ENCODE results near the gene CRYGA.
"Not testable (repeated sequence)": the region's sequence is repeated elsewhere in the genome, so short reads cannot be mapped to it uniquely, and the experiment has no call there.

CRYGA gene

DNA sequence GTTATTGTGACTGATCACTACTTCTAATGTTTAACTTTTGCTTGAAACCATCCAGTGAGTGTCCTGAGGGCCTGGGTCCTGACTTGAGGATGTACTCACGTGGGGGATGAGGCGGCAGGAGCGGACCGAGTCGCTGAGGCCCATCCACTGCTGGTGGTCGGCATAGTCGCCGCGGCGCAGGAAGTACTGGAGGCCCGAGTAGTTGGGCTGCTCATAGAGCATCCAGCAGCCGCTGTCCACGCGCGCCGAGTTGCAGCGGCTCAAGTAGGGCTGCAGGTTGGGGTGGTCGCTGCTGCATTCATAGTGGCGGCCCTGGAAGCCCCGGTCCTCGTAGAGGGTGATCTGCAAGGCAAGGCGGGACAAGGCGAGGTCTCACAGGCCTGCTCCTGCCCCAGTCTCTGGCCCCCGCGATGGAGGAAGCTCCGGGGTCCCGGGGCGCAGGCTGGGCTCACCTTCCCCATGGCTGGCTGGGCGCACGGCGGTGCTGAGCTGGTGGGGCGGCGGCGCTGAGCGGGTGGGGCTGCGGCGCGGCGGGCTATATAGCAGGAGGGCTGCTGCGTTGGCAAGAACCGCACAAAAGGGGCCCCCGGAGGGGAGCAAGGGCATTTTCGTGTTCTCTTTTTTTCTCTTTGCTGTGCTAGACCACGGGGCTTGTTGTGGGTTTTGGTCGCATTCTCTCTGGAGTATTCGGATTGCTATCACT is 39.2 kb downstream of the CRYGA start, which contains the start of gene CRYGD:
TSS of gene CRYGD (minus strand) at position 512 of the 703 bp plus-strand sequence. CDS start at position 461, 51 bp downstream.
- not testable (repeated sequence) for DNase-seq

DNA sequence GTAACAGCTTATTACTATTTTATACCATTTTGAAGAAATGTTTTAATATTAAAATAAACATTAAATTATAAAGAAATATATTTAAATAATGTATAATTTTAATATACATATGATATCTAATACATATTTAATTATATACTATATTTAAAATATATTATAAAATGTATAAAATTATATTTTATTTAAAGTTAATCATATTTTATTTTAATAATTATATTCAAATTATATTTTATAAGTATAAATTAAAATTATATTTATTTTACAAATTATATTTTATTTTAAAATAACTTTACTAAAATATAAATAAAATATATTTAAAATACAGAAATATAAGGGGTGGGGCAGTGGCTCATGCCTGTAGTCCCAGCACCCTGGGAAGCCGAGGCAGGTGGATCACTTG is 41.1 kb downstream of the CRYGA start:
- DNase-seq, result no peak

DNA sequence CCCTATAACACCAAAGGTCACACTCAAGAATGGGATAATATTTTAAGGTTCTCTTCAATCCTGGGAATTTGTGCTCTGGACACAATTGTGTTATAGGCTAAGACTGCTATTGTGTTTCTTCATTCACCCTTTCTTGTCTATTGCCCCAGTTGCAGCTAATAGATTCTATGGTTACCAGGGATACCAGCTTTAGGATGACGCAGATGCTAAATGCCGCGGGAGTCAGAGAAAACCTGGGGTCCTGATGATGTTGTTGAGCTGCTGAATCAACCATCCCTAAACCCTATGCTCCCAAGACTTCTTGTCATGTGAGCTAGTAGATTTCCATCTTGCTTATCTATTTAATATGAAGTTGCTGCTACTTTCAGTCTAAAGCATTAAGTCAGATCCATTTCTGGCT is 44.5 kb downstream of the CRYGA start:
- DNase-seq, result no peak

DNA sequence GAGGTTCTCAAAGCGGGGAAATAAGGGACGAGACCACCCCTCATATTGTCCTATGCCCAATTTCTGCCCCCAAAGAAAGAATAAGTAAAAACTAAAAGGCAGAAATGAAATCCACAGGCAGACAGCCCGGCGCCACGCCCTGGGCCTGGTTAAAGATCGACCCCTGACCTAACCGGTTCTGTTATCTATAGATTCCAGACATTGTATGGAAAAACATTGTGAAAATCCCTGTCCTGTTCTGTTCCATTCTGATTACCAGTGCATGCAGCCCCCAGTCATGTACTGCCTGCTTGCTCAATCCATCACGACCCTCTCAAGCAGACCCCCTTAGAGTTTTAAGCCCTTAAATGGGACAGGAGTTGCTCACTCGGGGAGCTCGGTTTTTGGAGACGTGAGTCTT is 46.0 kb downstream of the CRYGA start:
- not testable (repeated sequence) for DNase-seq

DNA sequence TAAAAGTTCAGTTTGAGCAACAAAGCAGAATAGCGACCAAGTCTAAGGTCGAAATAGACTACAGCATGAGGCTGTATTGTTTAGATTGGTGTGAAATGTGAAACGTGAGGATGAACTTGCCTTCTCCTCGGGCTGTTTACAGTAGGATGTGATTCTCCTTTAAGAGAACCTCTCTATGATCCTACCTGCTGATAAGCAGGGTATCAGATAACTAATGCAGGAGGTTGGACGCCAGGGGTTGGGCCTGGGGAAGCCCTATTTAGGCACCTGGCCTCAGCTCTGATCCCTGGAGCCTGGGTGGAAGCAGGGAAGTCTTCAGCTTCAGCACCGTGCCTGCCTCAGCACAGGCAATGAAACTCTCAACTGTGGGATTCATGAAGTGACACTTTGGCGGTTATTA is 50.4 kb downstream of the CRYGA start:
- DNase-seq, result no peak

DNA sequence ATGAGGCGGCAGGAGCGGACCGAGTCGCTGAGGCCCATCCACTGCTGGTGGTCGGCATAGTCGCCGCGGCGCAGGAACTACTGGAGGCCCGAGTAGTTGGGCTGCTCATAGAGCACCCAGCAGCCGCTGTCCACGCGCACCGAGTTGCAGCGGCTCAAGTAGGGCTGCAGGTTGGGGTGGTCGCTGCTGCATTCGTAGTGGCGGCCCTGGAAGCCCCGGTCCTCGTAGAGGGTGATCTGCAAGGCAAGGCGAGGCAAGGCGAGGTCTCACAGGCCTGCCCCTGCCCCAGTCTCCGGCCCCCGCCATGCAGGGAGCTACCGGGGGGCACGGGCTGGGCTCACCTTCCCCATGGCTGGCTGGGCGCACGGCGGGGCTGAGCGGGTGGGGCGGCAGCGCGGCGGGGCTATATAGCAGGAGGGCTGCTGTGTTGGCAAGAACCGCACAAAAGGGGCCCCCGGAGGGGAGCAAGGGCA is 51.1 kb downstream of the CRYGA start:
- peak; percentile 24 for DNase-seq

Data from femur (tissue), 1 donor.